H1 (cell line): ENCODE measurements around the gene SLAMF1. TPM values are rescaled to one million over a fixed set of nuclear protein-coding genes. Genes with fewer than 3 reads are reported as not detected.

Experiments
- CTCF ChIA-PET: fragments of 300-600 bp; sonication (Branson Sonifier 250); formaldehyde crosslinking; loops from one replicate; lab custom pipeline; 2021; ENCODE audit not compliant: partially characterized antibody; lab: Charles Lee
- POLR2A ChIA-PET: fragments of 300-600 bp; sonication (Branson Sonifier 250); formaldehyde crosslinking; loops from one replicate; lab custom pipeline; 2021; ENCODE audit warnings: inconsistent platforms; ENCODE audit not compliant: partially characterized antibody; lab: Charles Lee
- DNase-seq, 2 experiments: peaks; one replicate each; pipeline versions ENCODE4 v3.0.0 to v3.0.0-alpha.2; 2010 to 2022; ENCODE audit warnings: low spot score in 2 of 2, low read depth in 1 of 2, mixed read lengths in 1 of 2
- FAIRE-seq: peaks from 2 replicates; lab custom pipeline; 2011; peaks lifted over from hg19 to GRCh38; lab: Jason Lieb, UNC
- H2AFZ ChIP-seq: 2 replicates; pipeline ENCODE4 v1.8.1; 2012; ENCODE audit warnings: low read length, inconsistent platforms
- H2AK5ac ChIP-seq: 2 replicates; pipeline ENCODE4 v1.6.1; 2013; ENCODE audit warnings: low read depth, low read length
- H2BK120ac ChIP-seq: replicated peaks from 2 replicates; pipeline ENCODE3; 2013; ENCODE audit warnings: low read depth, low read length, inconsistent platforms
- H2BK12ac ChIP-seq: 2 replicates; pipeline ENCODE4 v1.6.1; 2013; ENCODE audit warnings: low read depth, low read length
- H2BK15ac ChIP-seq: 2 replicates; pipeline ENCODE4 v1.6.1; 2013; ENCODE audit warnings: low read length
- H2BK20ac ChIP-seq: 2 replicates; pipeline ENCODE4 v1.6.1; 2013; ENCODE audit warnings: low read length
- H2BK5ac ChIP-seq: 2 replicates; pipeline ENCODE4 v1.6.1; 2013; ENCODE audit warnings: low read depth, low read length
- H3K14ac ChIP-seq: 2 replicates; pipeline ENCODE4 v1.6.1; 2013; ENCODE audit warnings: inconsistent platforms; ENCODE audit not compliant: insufficient read length
- H3K18ac ChIP-seq: 2 replicates; pipeline ENCODE4 v1.6.1; 2013; ENCODE audit warnings: low read length; ENCODE audit errors: extremely low read depth
- H3K23ac ChIP-seq: 2 replicates; pipeline ENCODE4 v1.6.1; 2013; ENCODE audit warnings: inconsistent platforms; ENCODE audit not compliant: insufficient read length
- H3K23me2 ChIP-seq: 2 replicates; pipeline ENCODE4 v1.6.1; 2013; ENCODE audit warnings: low read depth, low read length
- H3K27ac ChIP-seq: 2 replicates; pipeline ENCODE4 v1.6.1; 2011; ENCODE audit warnings: low read depth, low read length, inconsistent platforms
- H3K27me3 ChIP-seq, 4 experiments: replicated peaks in 1 of 4; 1 replicate in 1 of 4; 2 replicates in 3 of 4; pipeline versions ENCODE4 v1.6.1 to v1.8.1; 2011 to 2013; ENCODE audit warnings: low read length in 3 of 4, mild to moderate bottlenecking in 3 of 4, inconsistent platforms in 2 of 4, mixed read lengths in 2 of 4, moderate library complexity in 1 of 4; ENCODE audit not compliant: control insufficient read depth in 3 of 4, insufficient read depth in 3 of 4; ENCODE audit errors: extremely low read depth in 1 of 4
- H3K36me3 ChIP-seq, 4 experiments: 2 replicates each; pipeline versions ENCODE4 v1.6.1 to v1.8.1; 2011 to 2013; ENCODE audit warnings: mild to moderate bottlenecking in 4 of 4, low read length in 3 of 4, moderate library complexity in 2 of 4, control low read depth in 1 of 4, inconsistent platforms in 1 of 4; ENCODE audit not compliant: insufficient read depth in 4 of 4, control insufficient read depth in 2 of 4
- H3K4ac ChIP-seq: replicated peaks from 2 replicates; pipeline ENCODE3; 2013; ENCODE audit warnings: low read length, low read depth, mixed read lengths, inconsistent platforms; ENCODE audit not compliant: insufficient read length
- H3K4me1 ChIP-seq, 4 experiments: replicated peaks in 1 of 4; 1 replicate in 1 of 4; 2 replicates in 3 of 4; pipeline versions ENCODE4 v1.6.1 to v1.8.1; 2011 to 2013; ENCODE audit warnings: low read length in 3 of 4, inconsistent platforms in 2 of 4, mixed read lengths in 1 of 4; ENCODE audit not compliant: insufficient read depth in 4 of 4, control insufficient read depth in 3 of 4
- H3K4me2 ChIP-seq, 2 experiments: 2 replicates each; pipeline versions ENCODE4 v1.6.1 to v1.8.1; 2011 to 2013; ENCODE audit warnings: low read depth in 2 of 2, low read length in 2 of 2, control low read depth in 1 of 2, inconsistent platforms in 1 of 2, mild to moderate bottlenecking in 1 of 2; ENCODE audit not compliant: insufficient read depth in 1 of 2
- H3K4me3 ChIP-seq, 4 experiments: fragments of 200-600, 300-600 bp in 1 of 4; sonication (generic), shearing (Covaris generic), sonication (Bioruptor Twin) in 1 of 4; 2 replicates each; pipeline versions ENCODE4 v1.5.1 to v1.8.1; 2011 to 2016; ENCODE audit warnings: low read length in 4 of 4, low read depth in 3 of 4, control low read depth in 2 of 4, inconsistent platforms in 2 of 4, mild to moderate bottlenecking in 2 of 4, mixed read lengths in 1 of 4, moderate library complexity in 1 of 4; ENCODE audit not compliant: insufficient read depth in 2 of 4; ENCODE audit errors: extremely low read depth in 1 of 4
- H3K56ac ChIP-seq: replicated peaks from 2 replicates; pipeline ENCODE3; 2013; ENCODE audit warnings: low read depth, mild to moderate bottlenecking, mixed read lengths, low read length, inconsistent platforms; ENCODE audit not compliant: insufficient read length
- H3K79me1 ChIP-seq: 2 replicates; pipeline ENCODE4 v1.6.1; 2013; ENCODE audit warnings: low read depth, low read length, control low read depth
- H3K79me2 ChIP-seq, 2 experiments: 2 replicates each; pipeline versions ENCODE4 v1.6.1 to v1.8.1; 2012 to 2013; ENCODE audit warnings: low read length in 2 of 2, mild to moderate bottlenecking in 2 of 2, inconsistent platforms in 1 of 2; ENCODE audit not compliant: insufficient read depth in 2 of 2, control insufficient read depth in 1 of 2
- H3K9ac ChIP-seq, 4 experiments: replicated peaks in 1 of 4; 1 replicate in 1 of 4; 2 replicates in 3 of 4; pipeline versions ENCODE4 v1.6.1 to v1.8.1; 2011 to 2013; ENCODE audit warnings: low read depth in 3 of 4, low read length in 3 of 4, control low read depth in 2 of 4, mild to moderate bottlenecking in 2 of 4, moderate library complexity in 2 of 4, inconsistent platforms in 1 of 4; ENCODE audit errors: extremely low read depth in 1 of 4
- H3K9me3 ChIP-seq, 2 experiments: 2 replicates each; pipeline versions ENCODE4 v1.6.1 to v1.8.1; 2012 to 2013; ENCODE audit warnings: mild to moderate bottlenecking in 2 of 2, moderate library complexity in 2 of 2, control low read depth in 1 of 2, inconsistent platforms in 1 of 2, low read depth in 1 of 2, low read length in 1 of 2, mixed read lengths in 1 of 2; ENCODE audit not compliant: insufficient read depth in 2 of 2
- H4K20me1 ChIP-seq, 2 experiments: replicated peaks in 1 of 2; 2 replicates each; pipeline versions ENCODE3 to v1.8.1; 2011 to 2013; ENCODE audit warnings: inconsistent platforms in 2 of 2, low read length in 2 of 2, mild to moderate bottlenecking in 1 of 2; ENCODE audit not compliant: insufficient read depth in 2 of 2, control insufficient read depth in 1 of 2
- H4K5ac ChIP-seq: 2 replicates; pipeline ENCODE4 v1.6.1; 2013; ENCODE audit warnings: low read length, low read depth, mixed read lengths, inconsistent platforms; ENCODE audit not compliant: insufficient read length
- H4K8ac ChIP-seq: 2 replicates; pipeline ENCODE4 v1.8.0; 2013; ENCODE audit warnings: mild to moderate bottlenecking, moderate library complexity, low read length, inconsistent platforms; ENCODE audit not compliant: insufficient read depth; ENCODE audit errors: extremely low read depth
- H4K91ac ChIP-seq: replicated peaks from 2 replicates; pipeline ENCODE3; 2013; ENCODE audit warnings: low read length, mixed read lengths, inconsistent platforms; ENCODE audit not compliant: insufficient read length
- ATF3 ChIP-seq: IDR thresholded peaks from 2 replicates; pipeline ENCODE4 v1.6.1; 2011; ENCODE audit warnings: low read depth, mild to moderate bottlenecking, low read length; ENCODE audit not compliant: insufficient read depth
- BACH1 ChIP-seq: IDR thresholded peaks from 2 replicates; pipeline ENCODE4 v1.6.1; 2012; ENCODE audit warnings: low read length, improper control_type of control experiment
- CHD2 ChIP-seq: IDR thresholded peaks from 2 replicates; pipeline ENCODE4 v1.6.1; 2012; ENCODE audit warnings: low read length, improper control_type of control experiment
- HDAC2 ChIP-seq, 2 experiments: fragments of 300-600 bp in 1 of 2; sonication (generic) in 1 of 2; IDR thresholded peaks; 2 replicates each; pipeline ENCODE4 v1.6.1; 2011 to 2012; ENCODE audit warnings: low read depth in 2 of 2, low read length in 2 of 2, mild to moderate bottlenecking in 2 of 2, moderate library complexity in 2 of 2, borderline replicate concordance in 1 of 2, inconsistent platforms in 1 of 2
- KDM4A ChIP-seq: IDR thresholded peaks from one replicate; pipeline ENCODE4 v1.7.1; 2012; ENCODE audit warnings: low read depth, mild to moderate bottlenecking, moderate library complexity, low read length, inconsistent platforms; ENCODE audit not compliant: severe bottlenecking
- KDM5A ChIP-seq: fragments of 200-600 bp; IDR thresholded peaks from 2 replicates; pipeline ENCODE4 v1.7.1; 2012; ENCODE audit warnings: mild to moderate bottlenecking, low read length, inconsistent platforms, mixed read lengths
- RAD21 ChIP-seq, 2 experiments: IDR thresholded peaks in 1 of 2; conservative IDR thresholded peaks in 1 of 2; 2 replicates each; pipeline ENCODE4 v1.6.1; 2011; ENCODE audit warnings: low read depth in 2 of 2, low read length in 2 of 2, improper control_type of control experiment in 1 of 2, inconsistent platforms in 1 of 2, mild to moderate bottlenecking in 1 of 2, moderate library complexity in 1 of 2
- RFX5 ChIP-seq: IDR thresholded peaks from 2 replicates; pipeline ENCODE4 v1.6.1; 2011; ENCODE audit warnings: low read depth, low read length, improper control_type of control experiment, borderline replicate concordance
- RNF2 ChIP-seq: fragments of 200-900, 300-1000 bp; sonication (generic); IDR thresholded peaks from 2 replicates; pipeline ENCODE4 v1.7.1; 2016; ENCODE audit warnings: borderline replicate concordance, low read depth, mild to moderate bottlenecking, antibody characterized with exemption, low read length; ENCODE audit not compliant: poor library complexity, severe bottlenecking; ENCODE audit errors: missing control alignments
- RXRA ChIP-seq: IDR thresholded peaks from 2 replicates; pipeline ENCODE4 v1.6.1; 2011; ENCODE audit warnings: low read depth, mild to moderate bottlenecking, low read length, moderate library complexity; ENCODE audit not compliant: insufficient read depth
- TEAD4 ChIP-seq: IDR thresholded peaks from 2 replicates; pipeline ENCODE4 v1.6.1; 2012; ENCODE audit warnings: low read depth, low read length, inconsistent platforms, mixed read lengths
- WGBS, 2 experiments: shearing (Covaris generic) in 1 of 2; methylation state at CpG; one replicate each; pipeline versions ENCODE4 v1.1.6 to v1.1.7; 2013 to 2015; ENCODE audit warnings: low lambda C conversion rate in 2 of 2, mixed read lengths in 2 of 2, inconsistent platforms in 1 of 2, low coverage in 1 of 2, missing lambda C conversion rate in 1 of 2; ENCODE audit not compliant: insufficient replicate concordance in 2 of 2, insufficient coverage in 1 of 2, insufficient read length in 1 of 2; ENCODE audit errors: extremely low coverage in 1 of 2, missing lambda C conversion rate in 1 of 2; 5-methylcytosine and 5-hydroxymethylcytosine counted together
- polyA plus RNA-seq, 7 experiments: library from polyadenylated mRNA; depleted of rRNA in 3 of 7; stranded (reverse) in 5 of 7; unstranded in 2 of 7; fragments of >200 nt in 5 of 7; fragments of 200-250 nt in 2 of 7; gene quantifications; 1 replicate in 5 of 7; 2 replicates in 1 of 7; 4 replicates in 1 of 7; pipeline versions ENCODE4 v1.2.1 to v1.2.3, GENCODE V29; 2011 to 2013; ENCODE audit warnings: missing spikeins in 2 of 7, mixed read lengths in 2 of 7
- total RNA-seq: library from RNA; stranded (reverse); fragmentation: NEBNext Ultra II Directional; extraction: Animal tissue kit (Norgen Biotek cat#: 25700); gene quantifications from 2 replicates; pipeline ENCODE4 v1.2.1, GENCODE V29; 2021
- TF ChIP-seq, protein P1 (sequence below): IDR thresholded peaks from 2 replicates; pipeline ENCODE4 v1.6.1; 2012; ENCODE audit warnings: inconsistent platforms

The SLAMF1 gene
- total and polyA plus RNA-seq, 2 of the 8 experiments (the other 6 are each of a cell fraction or from before 2014, with no cell fraction given): not detected

DNA sequence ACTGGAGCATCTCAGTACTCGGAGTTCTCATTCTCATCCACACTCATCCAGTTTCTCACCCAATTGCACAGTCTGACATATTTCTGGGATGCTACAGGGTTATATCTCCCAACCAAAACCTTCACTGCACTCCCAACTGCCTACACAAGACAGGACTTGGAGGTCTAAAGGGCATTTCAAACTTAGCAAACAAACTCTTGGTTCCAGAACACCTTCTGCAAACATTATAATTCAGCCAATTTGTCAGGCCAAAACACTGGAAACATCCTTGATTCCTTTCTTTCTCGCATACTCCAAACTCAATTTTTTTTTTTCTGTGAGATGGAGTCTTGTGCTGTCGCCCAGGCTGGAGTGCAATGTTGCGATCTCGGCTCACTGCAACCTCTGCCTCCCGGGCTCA lies 7.9 kb downstream of the SLAMF1 start:
- Histone ChIP-seq H2BK20ac (peak overlapping the region; percentile 32; the same call in 1 of the 2 replicates), H3K4me1 (peaks cover 0 to 3% (median 0%) of the 10 kb centered on the region in 4 experiments; a peak in 1 of 7 replicates), H3K9me3 (no peaks in the 10 kb centered on the region), H4K20me1 (no peaks in the 10 kb centered on the region), H2BK12ac (no peak overlapping the region), H3K23ac (no peak overlapping the region), H2BK5ac (no peak overlapping the region), H3K18ac (no peak overlapping the region), H3K36me3 (no peaks in the 10 kb centered on the region), H3K23me2 (no peaks in the 10 kb centered on the region), H2AFZ (no peak overlapping the region), H2BK15ac (no peak overlapping the region), H3K4ac (no peak overlapping the region), H3K56ac (no peak overlapping the region), H3K79me2 (no peaks in the 10 kb centered on the region), H3K27ac (no peak overlapping the region), H3K14ac (no peak overlapping the region), H4K91ac (no peak overlapping the region), H3K9ac (no peak overlapping the region), H4K5ac (no peak overlapping the region), H3K79me1 (no peaks in the 10 kb centered on the region), H2BK120ac (no peak overlapping the region), H3K27me3 (no peaks in the 10 kb centered on the region), H3K4me2 (no peak overlapping the region), H3K4me3 (no peak overlapping the region), H4K8ac (no peak overlapping the region), H2AK5ac (no peak overlapping the region)
- 94% methylated on average over 6 of the region's 6 CpGs; no CpG with 5 or more reads in 1 of the 2 experiments for WGBS, 2 experiments
- no peak for DNase-seq
- FAIRE-seq: no peak
- ChIA-PET POLR2A (no interaction called here), CTCF (interaction anchor here (1.3 kb wide), 1 partner anchor 138 kb away, joined by 3 read pairs; no protein-coding TSS in a partner anchor)
- no peak for TF ChIP-seq KDM5A
- no peak for TF ChIP-seq RFX5
- no peak for TF ChIP-seq RAD21 (IDR thresholded peaks at IDR 0.05 in 1 of 2, conservative IDR thresholded peaks at IDR 0.05 in 1 of 2; ENCODE audit: low read depth in 2 of 2, low read length in 2 of 2)
- no peak for TF ChIP-seq CHD2
- TF ChIP-seq KDM4A: no peak
- no peak for TF ChIP-seq RNF2
- TF ChIP-seq RXRA: no peak
- TF ChIP-seq, protein P1, sequence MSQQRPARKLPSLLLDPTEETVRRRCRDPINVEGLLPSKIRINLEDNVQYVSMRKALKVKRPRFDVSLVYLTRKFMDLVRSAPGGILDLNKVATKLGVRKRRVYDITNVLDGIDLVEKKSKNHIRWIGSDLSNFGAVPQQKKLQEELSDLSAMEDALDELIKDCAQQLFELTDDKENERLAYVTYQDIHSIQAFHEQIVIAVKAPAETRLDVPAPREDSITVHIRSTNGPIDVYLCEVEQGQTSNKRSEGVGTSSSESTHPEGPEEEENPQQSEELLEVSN: no peak
- no peak for TF ChIP-seq ATF3
- TF ChIP-seq HDAC2 (IDR thresholded peaks at IDR 0.05; ENCODE audit: borderline replicate concordance in 1 of 2, low read depth in 2 of 2, low read length in 2 of 2): no peak
- no peak for TF ChIP-seq TEAD4
- TF ChIP-seq BACH1: no peak
